Suppressor macrophage treated with lipopolysaccharide for 4 hours (primary cell): Measurements from ENCODE around the gene ZNF280B.
A peak's percentile ranks its signal among the peaks of the same experiment; 100 is the strongest.
"Not testable (repeated sequence)": the region's sequence is repeated elsewhere in the genome, so short reads cannot be mapped to it uniquely, and the experiment has no call there.

Source experiments
- DNase-seq: peaks from one replicate; pipeline ENCODE4 v3.0.0-alpha.2; 2020

Gene ZNF280B

GRCh38 chr22:22506736-22507135 lies 1.8 kb downstream of the ZNF280B start:
- DNase-seq = no peak

- DNase-seq = no peak
Measured at GRCh38 chr22:22498267-22498666, 10.3 kb downstream of the ZNF280B start.

- not testable (repeated sequence) for DNase-seq
Measured at GRCh38 chr22:22491589-22491988, 17.0 kb downstream of the ZNF280B start.

GRCh38 chr22:22488736-22489135 lies 19.8 kb downstream of the ZNF280B start:
- DNase-seq = no peak

GRCh38 chr22:22487869-22488597 lies 20.5 kb downstream of the ZNF280B start:
- DNase-seq = no peak

- DNase-seq = no peak
Measured at GRCh38 chr22:22487059-22487458, 21.5 kb downstream of the ZNF280B start.

- no peak for DNase-seq
Measured at GRCh38 chr22:22486132-22486899, 22.2 kb downstream of the ZNF280B start.

- no peak for DNase-seq
Measured at GRCh38 chr22:22485524-22485923, 23.0 kb downstream of the ZNF280B start.

GRCh38 chr22:22484023-22484422 lies 24.5 kb downstream of the ZNF280B start:
- DNase-seq = no peak

- DNase-seq = no peak
Measured at GRCh38 chr22:22480940-22481339, 27.6 kb downstream of the ZNF280B start.

- DNase-seq = no peak
Measured at GRCh38 chr22:22479999-22480532, 28.5 kb downstream of the ZNF280B start.

GRCh38 chr22:22479116-22479515 lies 29.4 kb downstream of the ZNF280B start:
- DNase-seq = no peak

GRCh38 chr22:22478470-22478869 lies 30.1 kb downstream of the ZNF280B start:
- no peak for DNase-seq

GRCh38 chr22:22474733-22475132 lies 33.8 kb downstream of the ZNF280B start:
- DNase-seq = no peak

GRCh38 chr22:22471104-22471503 lies 37.4 kb downstream of the ZNF280B start:
- DNase-seq = not testable (repeated sequence)

- DNase-seq = no peak
Measured at GRCh38 chr22:22469527-22469926, 39.0 kb downstream of the ZNF280B start.

- DNase-seq = not testable (repeated sequence)
Measured at GRCh38 chr22:22468794-22469469, 39.6 kb downstream of the ZNF280B start.

- no peak for DNase-seq
Measured at GRCh38 chr22:22467112-22467511, 41.4 kb downstream of the ZNF280B start.

GRCh38 chr22:22465782-22466181 lies 42.8 kb downstream of the ZNF280B start:
- no peak for DNase-seq

GRCh38 chr22:22465094-22465602 lies 43.4 kb downstream of the ZNF280B start:
- no peak for DNase-seq

GRCh38 chr22:22464541-22465054 lies 43.9 kb downstream of the ZNF280B start:
- no peak for DNase-seq

GRCh38 chr22:22463855-22464540 lies 44.5 kb downstream of the ZNF280B start:
- peak; percentile 85 for DNase-seq
